ENCODE data around the gene POLR2B.

- TF ChIP-seq CTCF (IDR thresholded peaks at IDR 0.05; ENCODE audit: insufficient read depth, low read depth, low read length) (no peak), EZH2 (IDR thresholded peaks at IDR 0.05; ENCODE audit: insufficient read depth, low read length) (no peak)
Measured at GRCh38 chr4:56940971-56941370, 37.7 kb upstream of the POLR2B start.
